Heart left ventricle (tissue), 16 donors: ENCODE data around the gene LRP2BP. TPM values are rescaled to one million over a fixed set of nuclear protein-coding genes. Genes with fewer than 3 reads are reported as not detected.

Source experiments
- ATAC-seq, 4 donors: fragments of 200-7000 bp; cut with Tn5 transposase; one replicate each; pipeline ENCODE4 v1.9.1; 2020 to 2022; ENCODE audit warnings: moderate library complexity in 4 of 4, mild to moderate bottlenecking in 3 of 4, moderate number of reproducible peaks in 1 of 4
- DNase-seq, 5 donors: peaks; one replicate each; pipeline ENCODE4 v3.0.0-alpha.2; 2020
- H3K27ac ChIP-seq, 12 donors: fragments of 200-600 bp; sonication (generic) in 4 of 12; one replicate each; pipeline versions ENCODE4 v1.5.0 to v1.8.0; 2016 to 2022; ENCODE audit warnings: mild to moderate bottlenecking in 2 of 12
- H3K27me3 ChIP-seq, 9 donors: fragments of 200-600 bp; sonication (generic) in 2 of 9; one replicate each; pipeline versions ENCODE4 v1.5.1 to v1.8.0; 2016 to 2022; ENCODE audit warnings: mild to moderate bottlenecking in 3 of 9
- H3K36me3 ChIP-seq, 9 donors: fragments of 200-600 bp; sonication (generic) in 2 of 9; one replicate each; pipeline versions ENCODE4 v1.5.0 to v1.8.0; 2018 to 2022; ENCODE audit warnings: mild to moderate bottlenecking in 2 of 9
- H3K4me1 ChIP-seq, 12 donors: fragments of 200-600 bp; sonication (generic) in 4 of 12; one replicate each; pipeline versions ENCODE4 v1.5.0 to v1.8.0; 2016 to 2022; ENCODE audit warnings: mild to moderate bottlenecking in 3 of 12
- H3K4me3 ChIP-seq, 12 donors: fragments of 200-600 bp; sonication (generic) in 4 of 12; one replicate each; pipeline versions ENCODE4 v1.5.0 to v1.8.0; 2017 to 2022; ENCODE audit warnings: mild to moderate bottlenecking in 9 of 12, moderate library complexity in 4 of 12
- H3K9me3 ChIP-seq, 12 donors: fragments of 200-600 bp; sonication (generic) in 4 of 12; one replicate each; pipeline versions ENCODE4 v1.5.0 to v1.8.0; 2016 to 2022; ENCODE audit warnings: mild to moderate bottlenecking in 1 of 12
- POLR2A ChIP-seq, 2 donors: fragments of 450-650 bp; IDR thresholded peaks; one replicate each; pipeline ENCODE4 v1.6.1; 2017; ENCODE audit warnings: antibody characterized with exemption in 2 of 2, mild to moderate bottlenecking in 2 of 2, moderate library complexity in 2 of 2
- WGBS, 4 donors: extraction: QIAGEN DNeasy Blood & Tissue Kit in 2 of 4; methylation state at CpG; one replicate each; pipeline versions ENCODE4 v1.1.5 to v1.1.7; 2013 to 2018; 5-methylcytosine and 5-hydroxymethylcytosine counted together
- intact Hi-C, 10 donors: fragments of 100-400 bp; cut with DNase I; formaldehyde crosslinking; loops; one replicate each; pipeline versions ENCODE4 v1.11.1 to v1.14.2; 2022
- polyA plus RNA-seq, 2 donors: library from polyadenylated mRNA; stranded (reverse); fragments of 200-250 nt; gene quantifications; one replicate each; pipeline ENCODE4 v1.2.3, GENCODE V29; 2013
- total RNA-seq, 9 donors: library from RNA; depleted of rRNA in 2 of 9; stranded (reverse); fragments of >200 nt in 2 of 9; fragmentation: NEBNext Ultra II Directional in 3 of 9; extraction: Animal tissue kit (Norgen Biotek cat#: 25700) in 3 of 9; gene quantifications; one replicate each; pipeline versions ENCODE4 v1.1.0 to v1.2.4, GENCODE V29; 2016 to 2023
- TF ChIP-seq, protein P1 (sequence below), 12 donors: fragments of 200-600 bp; sonication (generic) in 4 of 12; IDR thresholded peaks; one replicate each; pipeline versions ENCODE4 v1.5.0 to v1.8.0; 2018 to 2022; ENCODE audit warnings: antibody characterized with exemption in 12 of 12, mild to moderate bottlenecking in 5 of 12
- donor health status: ischemic (EF 13 %, LVEDD 7.1; RV severe dilation, severe dysfunction).
- donor health status: healthy with polysubstance abuse.
- donor health status: DM: no; HTN: yes; CAD: no.
- donor health status: DM: no; HTN: no; CAD: no.
- donor health status: ischemic (EF 25% LVEDD 6.9; RV normal size, moderate dysfunction).
- donor health status: ischemic (EF 25% LVEDD 5.7; RV mildly dilated, moderate dysfunction).
- donor health status: healthy.
- donor health status: DM: yes; HTN: yes; CAD: no.
- donor health status: ischemic (EF 35%, LVEDD 5.7; RV mildly dilated, moderate dysfunction).
- donor health status: nonischemic (EF 11% LVEDD 7.7; RV severe dilation, severe dysfunction).
- donor health status: DM: yes; HTN: yes; CAD: no.
- donor health status: PGD.
- donor health status: ischemic (EF 29% LVEDD 5.4; RV normal size, mild dysfunction).
- donor health status: nonischemic (EF 23%, LVEDD 6.1; RV moderate dilation, normal function).

Gene LRP2BP
- total and polyA plus RNA-seq, 11 donors: 0.62 to 3.5 (median 1.3) TPM

DNA sequence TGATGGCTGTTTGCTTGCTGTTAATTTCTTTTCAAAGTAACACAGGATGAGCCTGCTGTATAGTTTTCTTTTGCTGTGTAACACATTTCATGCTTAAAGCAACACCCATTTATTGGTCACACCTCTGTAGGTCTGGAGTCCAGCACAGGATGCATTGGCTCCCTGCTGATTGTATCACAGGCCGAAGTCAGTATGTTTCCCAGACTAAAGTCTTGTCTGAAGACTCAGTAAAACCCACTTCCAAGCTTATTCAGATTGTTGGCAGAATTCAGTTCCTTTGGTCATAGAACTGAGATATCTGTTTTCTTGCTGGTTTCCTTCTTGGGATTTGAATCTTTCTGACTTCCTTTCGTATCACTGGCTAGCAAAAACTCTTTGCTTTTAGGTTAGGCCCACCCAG lies 54.3 kb downstream of the LRP2BP start:
- ATAC-seq: no peak
- 66 to 80% (median 73%) methylated on average over 2 of the region's 2 CpGs for WGBS, 4 donors
- no peaks in the 10 kb centered on the region for H3K27me3 ChIP-seq
- H3K4me3 ChIP-seq: no peak overlapping the region
- peaks cover 0 to 20% (median 16%) of the 10 kb centered on the region in 12 donors for H3K4me1 ChIP-seq
- intact Hi-C loops: loop anchor here in 1 of 10 donors (5.0 kb wide), 1 partner anchor 51 kb away; no protein-coding TSS in a partner anchor
- H3K9me3 ChIP-seq: peaks cover 0 to 10% (median 0%) of the 10 kb centered on the region in 12 donors
- peaks cover 0 to 34% (median 8%) of the 10 kb centered on the region in 9 donors for H3K36me3 ChIP-seq
- no peak for DNase-seq
- no peak overlapping the region for H3K27ac ChIP-seq
- TF ChIP-seq, protein P1, sequence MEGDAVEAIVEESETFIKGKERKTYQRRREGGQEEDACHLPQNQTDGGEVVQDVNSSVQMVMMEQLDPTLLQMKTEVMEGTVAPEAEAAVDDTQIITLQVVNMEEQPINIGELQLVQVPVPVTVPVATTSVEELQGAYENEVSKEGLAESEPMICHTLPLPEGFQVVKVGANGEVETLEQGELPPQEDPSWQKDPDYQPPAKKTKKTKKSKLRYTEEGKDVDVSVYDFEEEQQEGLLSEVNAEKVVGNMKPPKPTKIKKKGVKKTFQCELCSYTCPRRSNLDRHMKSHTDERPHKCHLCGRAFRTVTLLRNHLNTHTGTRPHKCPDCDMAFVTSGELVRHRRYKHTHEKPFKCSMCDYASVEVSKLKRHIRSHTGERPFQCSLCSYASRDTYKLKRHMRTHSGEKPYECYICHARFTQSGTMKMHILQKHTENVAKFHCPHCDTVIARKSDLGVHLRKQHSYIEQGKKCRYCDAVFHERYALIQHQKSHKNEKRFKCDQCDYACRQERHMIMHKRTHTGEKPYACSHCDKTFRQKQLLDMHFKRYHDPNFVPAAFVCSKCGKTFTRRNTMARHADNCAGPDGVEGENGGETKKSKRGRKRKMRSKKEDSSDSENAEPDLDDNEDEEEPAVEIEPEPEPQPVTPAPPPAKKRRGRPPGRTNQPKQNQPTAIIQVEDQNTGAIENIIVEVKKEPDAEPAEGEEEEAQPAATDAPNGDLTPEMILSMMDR (IDR thresholded peaks at IDR 0.05): no peak
- no peak for TF ChIP-seq POLR2A (IDR thresholded peaks at IDR 0.05)

DNA sequence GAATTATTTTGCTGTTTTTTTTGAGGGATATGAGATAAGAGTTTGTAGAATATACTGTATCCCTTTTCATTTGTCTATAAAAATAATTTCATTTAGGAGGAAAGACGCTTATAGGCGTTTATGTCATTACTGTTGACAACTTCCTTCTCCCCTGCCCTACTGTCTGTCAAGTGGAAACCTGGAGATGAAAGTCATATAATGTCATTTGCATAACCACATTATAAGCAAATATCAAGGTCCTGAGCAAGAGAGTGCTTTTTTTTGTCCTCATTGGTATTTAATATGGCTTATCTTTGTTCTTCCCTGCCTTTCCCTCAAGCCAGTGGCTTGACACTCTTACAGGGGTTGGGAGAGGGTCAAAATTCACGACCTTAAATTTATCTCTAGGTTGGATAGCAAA lies 55.8 kb downstream of the LRP2BP start:
- WGBS, 4 donors: 84 to 90% (median 85%) methylated on average over 3 of the region's 3 CpGs
- DNase-seq: no peak
- no peak overlapping the region for H3K4me3 ChIP-seq
- TF ChIP-seq POLR2A (IDR thresholded peaks at IDR 0.05): no peak
- TF ChIP-seq, protein P1 (IDR thresholded peaks at IDR 0.05): no peak
- H3K4me1 ChIP-seq: peaks cover 0 to 15% (median 11%) of the 10 kb centered on the region in 12 donors
- no peaks in the 10 kb centered on the region for H3K27me3 ChIP-seq
- intact Hi-C loops: loop anchor here in 2 of 10 donors (5.0 kb wide), 2 partner anchors 32 to 52 kb away; no protein-coding TSS in a partner anchor
- peaks cover 0 to 34% (median 8%) of the 10 kb centered on the region in 9 donors for H3K36me3 ChIP-seq
- peaks cover 0 to 10% (median 0%) of the 10 kb centered on the region in 12 donors for H3K9me3 ChIP-seq
- no peak overlapping the region for H3K27ac ChIP-seq
- ATAC-seq: no peak

DNA sequence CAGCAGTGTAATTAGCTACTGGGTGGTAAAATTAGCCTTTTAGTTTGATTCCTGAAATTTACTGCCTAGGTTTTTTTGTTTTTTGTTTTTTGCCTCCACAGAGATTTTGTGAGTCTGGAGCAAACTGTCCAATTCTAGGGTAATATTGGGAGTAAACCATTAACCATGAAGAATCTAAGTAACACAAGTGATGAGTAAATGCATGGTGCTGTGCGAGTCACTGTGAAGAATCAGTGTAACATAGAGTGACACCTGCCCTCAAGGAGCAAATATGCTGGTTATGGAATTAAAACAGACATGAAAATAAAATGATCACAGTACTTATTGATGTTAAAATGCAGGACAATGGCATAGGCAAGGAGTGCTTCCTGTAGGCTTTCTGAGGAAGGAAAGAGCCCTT lies 60.1 kb downstream of the LRP2BP start:
- Histone ChIP-seq H3K9me3 (peaks cover 0 to 10% (median 0%) of the 10 kb centered on the region in 12 donors), H3K27ac (no peak overlapping the region), H3K4me1 (no peaks in the 10 kb centered on the region), H3K36me3 (peaks cover 0 to 12% (median 2%) of the 10 kb centered on the region in 9 donors), H3K27me3 (no peaks in the 10 kb centered on the region), H3K4me3 (no peak overlapping the region)
- no peak for DNase-seq
- no peak for ATAC-seq
- TF ChIP-seq POLR2A (IDR thresholded peaks at IDR 0.05): no peak
- TF ChIP-seq, protein P1 (IDR thresholded peaks at IDR 0.05): no peak
- intact Hi-C loops: loop anchor here in 1 of 10 donors (5.0 kb wide), 1 partner anchor 37 kb away; no protein-coding TSS in a partner anchor
- 95 to 98% (median 97%) methylated on average over 1 of the region's 1 CpG for WGBS, 4 donors

DNA sequence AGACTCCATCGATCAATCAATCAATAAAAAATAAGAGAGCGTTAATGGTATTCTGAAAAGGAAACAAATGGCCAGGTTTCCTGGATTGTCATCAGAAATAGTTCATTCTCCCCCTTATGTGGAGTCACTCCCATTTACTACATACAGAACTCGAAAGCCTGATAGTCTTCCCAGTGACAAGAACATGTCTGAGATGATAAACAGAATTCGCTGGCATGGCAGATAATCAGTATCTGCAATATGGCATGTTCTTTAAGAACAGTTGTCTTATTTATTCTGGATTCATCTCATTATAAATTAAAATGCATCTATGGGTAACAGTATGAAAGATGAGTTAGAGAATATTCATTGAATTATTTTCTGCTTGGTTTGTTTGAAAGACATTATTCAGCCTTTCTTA lies 61.4 kb downstream of the LRP2BP start:
- Histone ChIP-seq H3K27me3 (no peaks in the 10 kb centered on the region), H3K4me1 (no peaks in the 10 kb centered on the region), H3K27ac (no peak overlapping the region), H3K36me3 (peaks cover 0 to 4% (median 0%) of the 10 kb centered on the region in 9 donors), H3K4me3 (no peak overlapping the region), H3K9me3 (peaks cover 0 to 14% (median 0%) of the 10 kb centered on the region in 12 donors)
- intact Hi-C loops: no loop called here
- no peak for TF ChIP-seq POLR2A (IDR thresholded peaks at IDR 0.05)
- TF ChIP-seq, protein P1 (IDR thresholded peaks at IDR 0.05): no peak
- WGBS, 4 donors: 88 to 93% (median 89%) methylated on average over 4 of the region's 4 CpGs
- ATAC-seq (no peak), DNase-seq (no peak)
